Osteoblast (primary cell): ENCODE data around the gene LRRC63. TPM values are rescaled to one million over a fixed set of nuclear protein-coding genes. Genes with fewer than 3 reads are reported as not detected.

Source experiments
- DNase-seq: peaks from one replicate; pipeline ENCODE4 v3.0.0; 2011; ENCODE audit warnings: low spot score, mixed read lengths; ENCODE audit not compliant: insufficient read length; ENCODE audit errors: missing footprints
- H2AFZ ChIP-seq: 2 replicates; pipeline ENCODE4 v1.6.0; 2011; ENCODE audit warnings: mild to moderate bottlenecking, low read length
- H3K27ac ChIP-seq: 2 replicates; pipeline ENCODE4 v1.5.1; 2011; ENCODE audit warnings: mild to moderate bottlenecking, low read depth, low read length, moderate library complexity
- H3K27me3 ChIP-seq: 2 replicates; pipeline ENCODE4 v1.6.0; 2012; ENCODE audit warnings: mild to moderate bottlenecking, control low read depth, inconsistent platforms, low read length, moderate library complexity; ENCODE audit not compliant: insufficient read depth
- H3K36me3 ChIP-seq: 2 replicates; pipeline ENCODE4 v1.5.1; 2011; ENCODE audit warnings: mild to moderate bottlenecking, low read length, control low read depth, moderate library complexity; ENCODE audit not compliant: insufficient read depth
- H3K4me1 ChIP-seq: 2 replicates; pipeline ENCODE4 v1.5.1; 2011; ENCODE audit warnings: mild to moderate bottlenecking, low read length, control low read depth, moderate library complexity; ENCODE audit not compliant: insufficient read depth
- H3K4me2 ChIP-seq: 2 replicates; pipeline ENCODE4 v1.6.0; 2011; ENCODE audit warnings: mild to moderate bottlenecking, low read length; ENCODE audit not compliant: insufficient read depth
- H3K4me3 ChIP-seq: fragments of 200-600 bp; sonication (generic); 3 replicates; pipeline ENCODE4 v1.5.1; 2012; ENCODE audit warnings: mild to moderate bottlenecking, low read length, inconsistent platforms; ENCODE audit not compliant: insufficient read depth
- H3K79me2 ChIP-seq: 2 replicates; pipeline ENCODE4 v1.6.0; 2012; ENCODE audit warnings: mild to moderate bottlenecking, low read length, control low read depth, inconsistent platforms; ENCODE audit not compliant: insufficient read depth
- H3K9me3 ChIP-seq: 2 replicates; pipeline ENCODE4 v1.5.1; 2011; ENCODE audit warnings: low read depth, low read length, control low read depth
- H4K20me1 ChIP-seq: 2 replicates; pipeline ENCODE4 v1.6.0; 2012; ENCODE audit warnings: mild to moderate bottlenecking, low read length, control low read depth; ENCODE audit not compliant: insufficient read depth
- CTCF ChIP-seq: IDR thresholded peaks from 2 replicates; pipeline ENCODE4 v1.5.1; 2011; ENCODE audit warnings: mild to moderate bottlenecking, low read depth, low read length, moderate library complexity; ENCODE audit errors: extremely low read depth
- total RNA-seq: library from RNA; depleted of rRNA; stranded (reverse); fragments of >200 nt; gene quantifications from 2 replicates; pipeline ENCODE4 v1.2.3, GENCODE V29; 2012

LRRC63 gene
- total RNA-seq, 1 donor = not detected

GRCh38 chr13:46171739-46172138 is 40.0 kb upstream of the LRRC63 start:
- DNase-seq = no peak
- no peak for TF ChIP-seq CTCF
- no peak overlapping the region for H3K4me2 ChIP-seq
- H2AFZ ChIP-seq = no peak overlapping the region
- no peaks in the 10 kb centered on the region for H3K9me3 ChIP-seq
- H3K4me1 ChIP-seq = no peaks in the 10 kb centered on the region
- H3K4me3 ChIP-seq = no peak overlapping the region
- peaks cover 27% of the 10 kb centered on the region for H3K27me3 ChIP-seq
- no peaks in the 10 kb centered on the region for H3K36me3 ChIP-seq
- no peaks in the 10 kb centered on the region for H3K79me2 ChIP-seq
- H4K20me1 ChIP-seq = no peaks in the 10 kb centered on the region
- no peak overlapping the region for H3K27ac ChIP-seq

GRCh38 chr13:46172531-46172991 is 39.2 kb upstream of the LRRC63 start:
- Histone ChIP-seq H3K36me3 (no peaks in the 10 kb centered on the region), H3K79me2 (no peaks in the 10 kb centered on the region), H3K27ac (no peak overlapping the region), H3K4me3 (no peak overlapping the region), H2AFZ (no peak overlapping the region), H3K4me2 (no peak overlapping the region), H3K27me3 (peaks cover 21% of the 10 kb centered on the region), H4K20me1 (no peaks in the 10 kb centered on the region), H3K4me1 (no peaks in the 10 kb centered on the region), H3K9me3 (no peaks in the 10 kb centered on the region)
- no peak for DNase-seq
- no peak for TF ChIP-seq CTCF

- no peak for DNase-seq
- Histone ChIP-seq H3K36me3 (no peaks in the 10 kb centered on the region), H3K4me1 (no peaks in the 10 kb centered on the region), H3K4me2 (no peak overlapping the region), H3K4me3 (no peak overlapping the region), H2AFZ (no peak overlapping the region), H3K27me3 (peaks cover 14% of the 10 kb centered on the region), H3K27ac (no peak overlapping the region), H4K20me1 (no peaks in the 10 kb centered on the region), H3K9me3 (no peaks in the 10 kb centered on the region), H3K79me2 (no peaks in the 10 kb centered on the region)
- TF ChIP-seq CTCF = no peak
Measured at GRCh38 chr13:46173656-46174055, 38.1 kb upstream of the LRRC63 start.

- Histone ChIP-seq H3K4me2 (no peak overlapping the region), H3K79me2 (no peaks in the 10 kb centered on the region), H4K20me1 (no peaks in the 10 kb centered on the region), H3K27ac (no peak overlapping the region), H3K9me3 (no peaks in the 10 kb centered on the region), H3K4me1 (no peaks in the 10 kb centered on the region), H2AFZ (no peak overlapping the region), H3K27me3 (peaks cover 20% of the 10 kb centered on the region), H3K36me3 (no peaks in the 10 kb centered on the region), H3K4me3 (no peak overlapping the region)
- TF ChIP-seq CTCF = no peak
- no peak for DNase-seq
Measured at GRCh38 chr13:46176756-46177155, 35.0 kb upstream of the LRRC63 start.
